ENCODE results near the gene NPDC1.

DNA sequence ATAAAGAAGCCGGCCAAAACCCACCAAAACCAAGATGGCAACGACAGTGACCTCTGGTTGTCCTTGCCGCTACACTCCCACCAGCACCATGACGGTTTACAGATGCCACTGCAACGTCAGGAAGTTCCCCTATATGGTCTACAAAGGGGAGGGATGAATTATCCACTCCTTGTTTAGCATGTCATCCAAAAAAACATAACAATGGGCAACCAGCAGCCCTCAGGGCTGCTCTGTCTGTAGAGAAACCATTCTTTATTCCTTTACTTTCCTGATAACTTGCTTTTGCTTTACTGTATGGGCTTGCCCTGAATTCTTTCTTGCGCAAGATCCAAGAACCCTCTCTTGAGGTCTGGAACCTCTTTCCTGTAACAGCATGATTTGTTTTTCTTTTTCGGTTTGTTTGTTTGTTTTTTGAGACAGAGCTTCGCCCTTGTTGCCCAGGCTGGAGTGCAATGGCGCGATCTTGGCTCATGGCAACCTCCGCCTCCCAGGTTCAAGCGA is 29.3 kb upstream of the NPDC1 start:
- TF ChIP-seq BACH2 (CRISPR knock-in tag; IDR thresholded peaks at IDR 0.05; ENCODE audit: borderline replicate concordance) (no peak), SNAI2 (CRISPR knock-in tag; IDR thresholded peaks at IDR 0.05) (no peak), ZFP3 (CRISPR knock-in tag; IDR thresholded peaks at IDR 0.05) (no peak), CREB5 (CRISPR knock-in tag; IDR thresholded peaks at IDR 0.05; ENCODE audit: low read depth) (no peak), ISL1 (CRISPR knock-in tag; IDR thresholded peaks at IDR 0.05) (no peak), ZNF70 (CRISPR knock-in tag; IDR thresholded peaks at IDR 0.05) (no peak), CSDC2 (CRISPR knock-in tag; IDR thresholded peaks at IDR 0.05) (no peak), ZFP30 (CRISPR knock-in tag; IDR thresholded peaks at IDR 0.05) (no peak), ZNF565 (CRISPR knock-in tag; conservative IDR thresholded peaks at IDR 0.05; ENCODE audit: low read depth) (no peak), RARB (CRISPR knock-in tag; IDR thresholded peaks at IDR 0.05) (no peak), ESRRG (CRISPR knock-in tag; IDR thresholded peaks at IDR 0.05) (no peak), ZC3H10 (CRISPR knock-in tag; IDR thresholded peaks at IDR 0.05) (no peak), PATZ1 (CRISPR knock-in tag; IDR thresholded peaks at IDR 0.05; ENCODE audit: borderline replicate concordance) (no peak), POU6F1 (CRISPR knock-in tag; IDR thresholded peaks at IDR 0.05; ENCODE audit: borderline replicate concordance, low read depth) (no peak)

All from SK-N-SH treated with all-trans-retinoic acid at 6 μM for 48 hours (cell line).